Measurements from ENCODE around the gene CDC42BPG. TPM values are rescaled to one million over a fixed set of nuclear protein-coding genes. Genes with fewer than 3 reads are reported as not detected.

Gene CDC42BPG
- total and polyA plus RNA-seq, 2 donors (not counting 1 experiment from before 2014, with no cell fraction given), result 0.03 to 0.33 TPM

DNA sequence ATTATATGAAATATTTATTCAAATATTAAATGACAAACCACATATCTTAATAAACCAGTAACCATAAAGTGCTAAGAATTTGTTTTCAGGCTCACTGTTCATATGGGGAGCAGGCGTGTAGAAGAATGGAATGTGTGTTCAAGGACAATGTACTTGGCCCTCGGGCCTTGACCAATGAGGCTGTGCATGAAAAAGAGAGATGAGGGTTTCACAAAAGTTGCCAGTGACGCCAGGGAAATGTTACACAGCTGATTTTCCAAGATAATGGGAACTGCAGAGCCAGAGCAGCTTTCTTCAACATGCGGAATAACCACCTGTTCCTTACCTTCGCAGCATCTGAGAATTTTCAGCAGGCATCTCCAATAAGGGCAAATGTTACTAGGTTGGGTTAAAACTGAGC lies 70.3 kb downstream of the CDC42BPG start:
- peaks cover 6% of the 10 kb centered on the region for H3K4me1 ChIP-seq (ENCODE audit: control insufficient read depth, extremely low read depth, insufficient read depth, low read length)
- H3K27me3 ChIP-seq (ENCODE audit: control insufficient read depth, insufficient read depth, low read length), result no peaks in the 10 kb centered on the region
- no peak overlapping the region for H3K4me3 ChIP-seq (replicated peaks in 1 of 4; ENCODE audit: control extremely low read depth in 1 of 4, insufficient read depth in 1 of 4, low read depth in 3 of 4, low read length in 4 of 4)
- H3K27ac ChIP-seq (ENCODE audit: insufficient read depth, low read length), result no peak overlapping the region
- H3K9me3 ChIP-seq (ENCODE audit: control insufficient read depth, insufficient read depth, low read depth, low read length), result no peaks in the 10 kb centered on the region
- no peak for TF ChIP-seq EZH2 (IDR thresholded peaks at IDR 0.05; ENCODE audit: low read length, missing control alignments)
- TF ChIP-seq, protein P1, sequence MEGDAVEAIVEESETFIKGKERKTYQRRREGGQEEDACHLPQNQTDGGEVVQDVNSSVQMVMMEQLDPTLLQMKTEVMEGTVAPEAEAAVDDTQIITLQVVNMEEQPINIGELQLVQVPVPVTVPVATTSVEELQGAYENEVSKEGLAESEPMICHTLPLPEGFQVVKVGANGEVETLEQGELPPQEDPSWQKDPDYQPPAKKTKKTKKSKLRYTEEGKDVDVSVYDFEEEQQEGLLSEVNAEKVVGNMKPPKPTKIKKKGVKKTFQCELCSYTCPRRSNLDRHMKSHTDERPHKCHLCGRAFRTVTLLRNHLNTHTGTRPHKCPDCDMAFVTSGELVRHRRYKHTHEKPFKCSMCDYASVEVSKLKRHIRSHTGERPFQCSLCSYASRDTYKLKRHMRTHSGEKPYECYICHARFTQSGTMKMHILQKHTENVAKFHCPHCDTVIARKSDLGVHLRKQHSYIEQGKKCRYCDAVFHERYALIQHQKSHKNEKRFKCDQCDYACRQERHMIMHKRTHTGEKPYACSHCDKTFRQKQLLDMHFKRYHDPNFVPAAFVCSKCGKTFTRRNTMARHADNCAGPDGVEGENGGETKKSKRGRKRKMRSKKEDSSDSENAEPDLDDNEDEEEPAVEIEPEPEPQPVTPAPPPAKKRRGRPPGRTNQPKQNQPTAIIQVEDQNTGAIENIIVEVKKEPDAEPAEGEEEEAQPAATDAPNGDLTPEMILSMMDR (conservative IDR thresholded peaks at IDR 0.05 in 1 of 2, IDR thresholded peaks at IDR 0.05 in 1 of 2; ENCODE audit: low read depth in 1 of 2, low read length in 2 of 2), result no peak
- peaks cover 34% of the 10 kb centered on the region for H3K36me3 ChIP-seq (ENCODE audit: control insufficient read depth, insufficient read depth, low read length)
- H4K20me1 ChIP-seq (ENCODE audit: control insufficient read depth, extremely low read depth, insufficient read depth, low read length), result peaks cover 4% of the 10 kb centered on the region
- H2AFZ ChIP-seq (ENCODE audit: low read length), result no peak overlapping the region
- H3K4me2 ChIP-seq (ENCODE audit: extremely low read depth, insufficient read depth, low read length), result no peak overlapping the region
- H3K9ac ChIP-seq (ENCODE audit: insufficient read depth, low read length), result no peak overlapping the region
- H3K79me2 ChIP-seq (ENCODE audit: control insufficient read depth, insufficient read depth, low read length), result peaks cover 62% of the 10 kb centered on the region
- DNase-seq (ENCODE audit: low read depth in 2 of 2), result no peak

Other genes starting within 250 kb of the CDC42BPG start
- gene NRXN2, start 121.5 kb downstream of the CDC42BPG start, total RNA-seq, result under 0.01 and 0.26 TPM in 2 replicates
- gene NRXN2, start 121.5 kb downstream of the CDC42BPG start, polyA plus RNA-seq, result 0.75 TPM in 1 of 2 replicates, not detected in the other
- gene RASGRP2, start 100.5 kb downstream of the CDC42BPG start, total RNA-seq, result 0.26 and 1.2 TPM in 2 replicates
- gene RASGRP2, start 100.5 kb downstream of the CDC42BPG start, polyA plus RNA-seq, result 0.71 and 5.2 TPM in 2 replicates
- 0.26 and 0.50 TPM in 2 replicates for gene PYGM, start 84.7 kb downstream of the CDC42BPG start, total RNA-seq
- 0.18 and 1.9 TPM in 2 replicates for gene PYGM, start 84.7 kb downstream of the CDC42BPG start, polyA plus RNA-seq
- gene SF1, start 66.1 kb downstream of the CDC42BPG start, total RNA-seq, result 62.7 and 78.9 TPM in 2 replicates
- 105 and 133 TPM in 2 replicates for gene SF1, start 66.1 kb downstream of the CDC42BPG start, polyA plus RNA-seq
- gene MAP4K2, start 41.4 kb downstream of the CDC42BPG start, total RNA-seq, result 4.9 and 9.2 TPM in 2 replicates
- 6.4 and 9.2 TPM in 2 replicates for gene MAP4K2, start 41.4 kb downstream of the CDC42BPG start, polyA plus RNA-seq
- gene MEN1, start 34.1 kb downstream of the CDC42BPG start, total RNA-seq, result 12.1 and 13.7 TPM in 2 replicates
- gene MEN1, start 34.1 kb downstream of the CDC42BPG start, polyA plus RNA-seq, result 8.9 and 14.2 TPM in 2 replicates
- 40.8 and 71.3 TPM in 2 replicates for gene EHD1, start 34.0 kb upstream of the CDC42BPG start, total RNA-seq
- 240 and 248 TPM in 2 replicates for gene EHD1, start 34.0 kb upstream of the CDC42BPG start, polyA plus RNA-seq
- gene ATG2A, start 72.6 kb upstream of the CDC42BPG start, total RNA-seq, result 7.4 and 9.9 TPM in 2 replicates
- gene ATG2A, start 72.6 kb upstream of the CDC42BPG start, polyA plus RNA-seq, result 3.1 and 5.1 TPM in 2 replicates
- 6.2 and 12.1 TPM in 2 replicates for gene PPP2R5B, start 80.0 kb upstream of the CDC42BPG start, total RNA-seq
- 10.9 and 12.4 TPM in 2 replicates for gene PPP2R5B, start 80.0 kb upstream of the CDC42BPG start, polyA plus RNA-seq
- not detected in 2 replicates for gene GPHA2, start 91.2 kb upstream of the CDC42BPG start, total RNA-seq
- gene GPHA2, start 91.2 kb upstream of the CDC42BPG start, polyA plus RNA-seq, result not detected in 2 replicates
- gene MAJIN, start 127.5 kb upstream of the CDC42BPG start, total RNA-seq, result not detected in 2 replicates
- gene MAJIN, start 127.5 kb upstream of the CDC42BPG start, polyA plus RNA-seq, result not detected in 2 replicates
- 2.1 TPM in 2 replicates for gene BATF2, start 152.3 kb upstream of the CDC42BPG start, total RNA-seq
- 1.0 and 1.5 TPM in 2 replicates for gene BATF2, start 152.3 kb upstream of the CDC42BPG start, polyA plus RNA-seq
- gene ARL2, start 169.5 kb upstream of the CDC42BPG start, total RNA-seq, result 99.9 and 138 TPM in 2 replicates
- gene ARL2, start 169.5 kb upstream of the CDC42BPG start, polyA plus RNA-seq, result 99.2 and 173 TPM in 2 replicates
- 11.3 and 14.4 TPM in 2 replicates for gene SNX15, start 182.8 kb upstream of the CDC42BPG start, total RNA-seq
- 10.2 and 15.2 TPM in 2 replicates for gene SNX15, start 182.8 kb upstream of the CDC42BPG start, polyA plus RNA-seq
- gene SAC3D1, start 196.6 kb upstream of the CDC42BPG start, total RNA-seq, result 8.6 and 10.0 TPM in 2 replicates
- gene SAC3D1, start 196.6 kb upstream of the CDC42BPG start, polyA plus RNA-seq, result 3.1 and 7.1 TPM in 2 replicates
- gene NAALADL1, start 213.9 kb upstream of the CDC42BPG start, total RNA-seq, result 26.2 and 35.5 TPM in 2 replicates
- gene NAALADL1, start 213.9 kb upstream of the CDC42BPG start, polyA plus RNA-seq, result 14.8 and 14.9 TPM in 2 replicates
- 0.26 and 3.0 TPM in 2 replicates for gene CDCA5, start 239.4 kb upstream of the CDC42BPG start, total RNA-seq
- gene CDCA5, start 239.4 kb upstream of the CDC42BPG start, polyA plus RNA-seq, result 4.6 and 18.1 TPM in 2 replicates
- gene ZFPL1, start 239.6 kb upstream of the CDC42BPG start, total RNA-seq, result 31.1 and 36.0 TPM in 2 replicates
- 30.8 and 37.6 TPM in 2 replicates for gene ZFPL1, start 239.6 kb upstream of the CDC42BPG start, polyA plus RNA-seq